Fibroblast of lung (primary cell): ENCODE measurements around the gene ELAVL2. TPM values are rescaled to one million over a fixed set of nuclear protein-coding genes. Genes with fewer than 3 reads are reported as not detected.
A peak's percentile ranks its signal among the peaks of the same experiment; 100 is the strongest.

Experiments used
- DNase-seq, 2 donors: peaks; one replicate each; pipeline versions ENCODE4 v3.0.0 to v3.0.0-alpha.2; 2010; ENCODE audit warnings: low read depth in 2 of 2
- H2AFZ ChIP-seq: 2 replicates; pipeline ENCODE4 v1.5.1; 2012; ENCODE audit warnings: low read length, control low read depth, inconsistent platforms
- H3K27ac ChIP-seq: 2 replicates; pipeline ENCODE4 v1.5.1; 2011; ENCODE audit warnings: low read length, control low read depth; ENCODE audit not compliant: insufficient read depth
- H3K27me3 ChIP-seq: 2 replicates; pipeline ENCODE4 v1.5.1; 2011; ENCODE audit warnings: mild to moderate bottlenecking, low read length; ENCODE audit not compliant: control insufficient read depth, insufficient read depth
- H3K36me3 ChIP-seq: 2 replicates; pipeline ENCODE4 v1.5.1; 2011; ENCODE audit warnings: low read length; ENCODE audit not compliant: control insufficient read depth, insufficient read depth
- H3K4me1 ChIP-seq: 2 replicates; pipeline ENCODE4 v1.5.1; 2011; ENCODE audit warnings: low read length; ENCODE audit not compliant: control insufficient read depth, insufficient read depth; ENCODE audit errors: extremely low read depth
- H3K4me2 ChIP-seq: 2 replicates; pipeline ENCODE4 v1.5.1; 2011; ENCODE audit warnings: low read length, control low read depth; ENCODE audit not compliant: insufficient read depth; ENCODE audit errors: extremely low read depth
- H3K4me3 ChIP-seq, 4 experiments: fragments of 200-600 bp in 1 of 4; sonication (generic) in 1 of 4; replicated peaks in 1 of 4; 2 replicates each; pipeline ENCODE4 v1.5.1; 2011 to 2016; ENCODE audit warnings: low read length in 4 of 4, low read depth in 3 of 4, mild to moderate bottlenecking in 3 of 4, control low read depth in 2 of 4, inconsistent platforms in 1 of 4, mixed read lengths in 1 of 4; ENCODE audit not compliant: insufficient read depth in 1 of 4; ENCODE audit errors: control extremely low read depth in 1 of 4
- H3K79me2 ChIP-seq: 2 replicates; pipeline ENCODE4 v1.5.1; 2012; ENCODE audit warnings: mild to moderate bottlenecking, low read length, inconsistent platforms; ENCODE audit not compliant: control insufficient read depth, insufficient read depth
- H3K9ac ChIP-seq: 2 replicates; pipeline ENCODE4 v1.5.1; 2011; ENCODE audit warnings: mild to moderate bottlenecking, low read length, control low read depth; ENCODE audit not compliant: insufficient read depth
- H3K9me3 ChIP-seq: 2 replicates; pipeline ENCODE4 v1.5.1; 2012; ENCODE audit warnings: low read depth, low read length; ENCODE audit not compliant: control insufficient read depth, insufficient read depth
- H4K20me1 ChIP-seq: 2 replicates; pipeline ENCODE4 v1.5.1; 2011; ENCODE audit warnings: low read length; ENCODE audit not compliant: control insufficient read depth, insufficient read depth; ENCODE audit errors: extremely low read depth
- EZH2 ChIP-seq: IDR thresholded peaks from 2 replicates; pipeline ENCODE4 v1.5.1; 2012; ENCODE audit warnings: low read length, control low read depth, mild to moderate bottlenecking; ENCODE audit errors: missing control alignments
- polyA plus RNA-seq, 2 donors: library from polyadenylated mRNA; depleted of rRNA in 1 of 2; stranded (reverse) in 1 of 2; unstranded in 1 of 2; fragments of >200 nt; gene quantifications; 2 replicates each; pipeline ENCODE4 v1.2.1, GENCODE V29; 2011 to 2012; ENCODE audit warnings: missing spikeins in 1 of 2
- total RNA-seq: library from RNA; depleted of rRNA; stranded (reverse); fragments of >200 nt; gene quantifications from 2 replicates; pipeline ENCODE4 v1.2.1, GENCODE V29; 2014
- TF ChIP-seq, protein P1 (sequence below), 2 donors: IDR thresholded peaks in 1 of 2; conservative IDR thresholded peaks in 1 of 2; 1 replicate in 1 of 2; 2 replicates in 1 of 2; pipeline ENCODE4 v1.5.1; 2011 to 2012; ENCODE audit warnings: low read length in 2 of 2, control low read depth in 1 of 2, inconsistent platforms in 1 of 2, low read depth in 1 of 2, mild to moderate bottlenecking in 1 of 2

Gene ELAVL2
- total and polyA plus RNA-seq, 2 donors (not counting 1 experiment from before 2014, with no cell fraction given), result under 0.01 to 0.03 TPM

DNA sequence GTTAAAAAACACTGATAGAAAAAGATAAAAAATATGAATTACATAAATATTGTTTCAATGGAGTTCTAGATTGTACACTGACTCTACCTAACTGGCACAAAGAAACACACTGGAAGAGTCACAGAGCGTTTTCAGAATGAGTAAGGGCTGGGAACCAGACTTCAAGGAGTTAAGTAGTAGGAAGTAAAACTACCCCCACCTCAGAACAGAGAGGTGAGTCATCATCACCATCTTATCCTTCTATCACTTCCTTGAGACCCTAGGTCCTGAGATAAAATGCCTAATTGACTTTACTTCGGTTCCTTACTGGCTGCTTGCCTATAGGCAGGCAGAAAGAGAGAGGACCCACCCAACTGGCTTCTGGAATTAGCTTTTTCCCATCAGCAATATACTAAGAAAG is 79.7 kb downstream of the ELAVL2 start:
- peak in 1 of 2 donors; percentile 23 for DNase-seq
- no peaks in the 10 kb centered on the region for H3K36me3 ChIP-seq
- H3K27me3 ChIP-seq, result no peaks in the 10 kb centered on the region
- H3K4me1 ChIP-seq, result no peaks in the 10 kb centered on the region
- TF ChIP-seq, protein P1, sequence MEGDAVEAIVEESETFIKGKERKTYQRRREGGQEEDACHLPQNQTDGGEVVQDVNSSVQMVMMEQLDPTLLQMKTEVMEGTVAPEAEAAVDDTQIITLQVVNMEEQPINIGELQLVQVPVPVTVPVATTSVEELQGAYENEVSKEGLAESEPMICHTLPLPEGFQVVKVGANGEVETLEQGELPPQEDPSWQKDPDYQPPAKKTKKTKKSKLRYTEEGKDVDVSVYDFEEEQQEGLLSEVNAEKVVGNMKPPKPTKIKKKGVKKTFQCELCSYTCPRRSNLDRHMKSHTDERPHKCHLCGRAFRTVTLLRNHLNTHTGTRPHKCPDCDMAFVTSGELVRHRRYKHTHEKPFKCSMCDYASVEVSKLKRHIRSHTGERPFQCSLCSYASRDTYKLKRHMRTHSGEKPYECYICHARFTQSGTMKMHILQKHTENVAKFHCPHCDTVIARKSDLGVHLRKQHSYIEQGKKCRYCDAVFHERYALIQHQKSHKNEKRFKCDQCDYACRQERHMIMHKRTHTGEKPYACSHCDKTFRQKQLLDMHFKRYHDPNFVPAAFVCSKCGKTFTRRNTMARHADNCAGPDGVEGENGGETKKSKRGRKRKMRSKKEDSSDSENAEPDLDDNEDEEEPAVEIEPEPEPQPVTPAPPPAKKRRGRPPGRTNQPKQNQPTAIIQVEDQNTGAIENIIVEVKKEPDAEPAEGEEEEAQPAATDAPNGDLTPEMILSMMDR (conservative IDR thresholded peaks at IDR 0.05 in 1 of 2, IDR thresholded peaks at IDR 0.05 in 1 of 2; ENCODE audit: low read depth in 1 of 2, low read length in 2 of 2), result no peak
- no peak for TF ChIP-seq EZH2
- no peak overlapping the region for H3K9ac ChIP-seq
- no peaks in the 10 kb centered on the region for H4K20me1 ChIP-seq
- H2AFZ ChIP-seq, result no peak overlapping the region
- H3K9me3 ChIP-seq, result no peaks in the 10 kb centered on the region
- H3K4me3 ChIP-seq, result no peak overlapping the region
- no peak overlapping the region for H3K4me2 ChIP-seq
- H3K79me2 ChIP-seq, result no peaks in the 10 kb centered on the region
- no peak overlapping the region for H3K27ac ChIP-seq

DNA sequence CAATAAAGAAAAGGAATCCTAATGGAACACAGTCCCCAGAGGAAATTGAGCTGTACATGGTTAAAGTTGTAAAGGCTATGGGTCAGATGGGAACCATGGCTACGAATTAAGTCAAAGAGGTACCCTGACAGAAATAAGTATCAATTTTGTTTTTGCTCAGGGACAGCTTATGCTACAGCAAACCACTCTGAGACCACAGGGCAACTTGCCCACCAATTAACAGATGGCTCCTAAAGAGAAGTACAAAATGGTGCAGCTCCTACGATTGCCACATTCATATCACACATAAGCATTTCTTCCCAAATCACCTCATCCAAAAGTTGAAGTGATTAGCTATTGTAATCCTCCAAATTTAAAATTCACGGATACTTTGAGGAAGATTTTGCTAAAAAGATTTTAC is 83.0 kb downstream of the ELAVL2 start:
- no peak overlapping the region for H2AFZ ChIP-seq
- no peaks in the 10 kb centered on the region for H3K4me1 ChIP-seq
- H3K36me3 ChIP-seq, result no peaks in the 10 kb centered on the region
- H3K9ac ChIP-seq, result no peak overlapping the region
- TF ChIP-seq, protein P1 (conservative IDR thresholded peaks at IDR 0.05 in 1 of 2, IDR thresholded peaks at IDR 0.05 in 1 of 2; ENCODE audit: low read depth in 1 of 2, low read length in 2 of 2), result no peak
- TF ChIP-seq EZH2, result no peak
- H3K4me2 ChIP-seq, result no peak overlapping the region
- no peak for DNase-seq
- no peaks in the 10 kb centered on the region for H4K20me1 ChIP-seq
- H3K27ac ChIP-seq, result no peak overlapping the region
- H3K79me2 ChIP-seq, result no peaks in the 10 kb centered on the region
- no peaks in the 10 kb centered on the region for H3K27me3 ChIP-seq
- H3K9me3 ChIP-seq, result no peaks in the 10 kb centered on the region
- no peak overlapping the region for H3K4me3 ChIP-seq

DNA sequence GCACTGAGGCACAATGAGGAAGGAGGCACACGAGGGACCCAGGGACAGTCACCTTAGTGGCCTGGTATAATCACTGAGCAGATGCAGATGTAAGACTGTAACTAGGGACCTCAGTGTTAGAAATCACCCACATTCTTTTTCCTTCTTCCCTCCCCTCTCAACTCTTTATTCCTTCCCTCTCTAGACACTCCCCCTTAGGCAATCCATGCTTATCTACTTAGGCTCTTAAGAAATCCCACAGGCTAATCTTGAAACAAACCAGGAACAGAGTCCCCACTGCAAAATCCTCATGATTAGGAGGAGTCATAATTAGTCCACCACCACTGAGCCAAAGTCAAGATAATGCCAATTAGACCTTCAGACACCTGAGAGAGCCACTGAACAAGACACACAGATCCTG is 84.7 kb downstream of the ELAVL2 start:
- Histone ChIP-seq H3K36me3 (no peaks in the 10 kb centered on the region), H3K4me2 (no peak overlapping the region), H3K4me3 (no peak overlapping the region), H3K27ac (no peak overlapping the region), H4K20me1 (no peaks in the 10 kb centered on the region), H2AFZ (no peak overlapping the region), H3K27me3 (no peaks in the 10 kb centered on the region), H3K9ac (no peak overlapping the region), H3K79me2 (no peaks in the 10 kb centered on the region), H3K9me3 (no peaks in the 10 kb centered on the region), H3K4me1 (no peaks in the 10 kb centered on the region)
- TF ChIP-seq EZH2, result no peak
- TF ChIP-seq, protein P1 (conservative IDR thresholded peaks at IDR 0.05 in 1 of 2, IDR thresholded peaks at IDR 0.05 in 1 of 2; ENCODE audit: low read depth in 1 of 2, low read length in 2 of 2), result no peak
- no peak for DNase-seq
